IMR-90 (cell line): ENCODE data around the gene GNG12. TPM values are rescaled to one million over a fixed set of nuclear protein-coding genes. Genes with fewer than 3 reads are reported as not detected.

Source experiments
- ATAC-seq: fragments of 200-7000 bp; cut with Tn5 transposase; 2 replicates; pipeline ENCODE4 v1.9.1; 2020; ENCODE audit warnings: low read depth, mild to moderate bottlenecking, moderate library complexity
- BruUV-seq: library from RNA; stranded (reverse); fragments of 400-500 nt; replicated peaks from 2 replicates; lab custom pipeline; 2021; lab: Mats Ljungman, UMichigan
- CTCF ChIA-PET: fragments of 300-600 bp; formaldehyde crosslinking; extraction: SDS; loops from one replicate; lab custom pipeline; 2021; ENCODE audit warnings: antibody characterized with exemption; lab: Yijun Ruan, JAX
- POLR2A ChIA-PET: fragments of 300-600 bp; sonication (Branson Sonifier 250); formaldehyde crosslinking; loops from one replicate; lab custom pipeline; 2022; ENCODE audit warnings: antibody characterized with exemption; ENCODE audit not compliant: unreplicated experiment; lab: Charles Lee
- DNase-seq: peaks from one replicate; pipeline ENCODE4 v3.0.0; 2013
- H2AFZ ChIP-seq: replicated peaks from 2 replicates; pipeline ENCODE3; 2013; ENCODE audit warnings: low read length, mild to moderate bottlenecking; ENCODE audit not compliant: poor library complexity
- H2AK5ac ChIP-seq: 2 replicates; pipeline ENCODE4 v1.6.1; 2013; ENCODE audit warnings: low read depth, low read length, inconsistent platforms
- H2AK9ac ChIP-seq: replicated peaks from 2 replicates; pipeline ENCODE3; 2013; ENCODE audit warnings: mild to moderate bottlenecking, low read depth, low read length, moderate library complexity; ENCODE audit not compliant: poor library complexity
- H2BK120ac ChIP-seq: 2 replicates; pipeline ENCODE4 v1.6.1; 2013; ENCODE audit warnings: low read depth, low read length, inconsistent platforms
- H2BK15ac ChIP-seq: 3 replicates; pipeline ENCODE4 v1.6.1; 2013; ENCODE audit warnings: low read depth, low read length, inconsistent platforms
- H2BK20ac ChIP-seq: 2 replicates; pipeline ENCODE4 v1.6.1; 2013; ENCODE audit warnings: low read depth, mild to moderate bottlenecking, inconsistent platforms, low read length, moderate library complexity
- H2BK5ac ChIP-seq: 2 replicates; pipeline ENCODE4 v1.6.1; 2013; ENCODE audit warnings: mild to moderate bottlenecking, low read depth, low read length, inconsistent platforms; ENCODE audit not compliant: poor library complexity, severe bottlenecking
- H3K14ac ChIP-seq: replicated peaks from 2 replicates; pipeline ENCODE4 v1.6.1; 2013; ENCODE audit warnings: low read depth, low read length, inconsistent platforms
- H3K18ac ChIP-seq: 2 replicates; pipeline ENCODE4 v1.6.1; 2013; ENCODE audit warnings: low read depth, low read length, control low read depth
- H3K23ac ChIP-seq: 2 replicates; pipeline ENCODE4 v1.6.1; 2013; ENCODE audit warnings: low read depth, low read length, inconsistent platforms
- H3K27ac ChIP-seq: 2 replicates; pipeline ENCODE4 v1.5.1; 2013; ENCODE audit warnings: mild to moderate bottlenecking, control low read depth, low read length; ENCODE audit not compliant: insufficient read depth
- H3K27me3 ChIP-seq: 2 replicates; pipeline ENCODE4 v1.6.1; 2013; ENCODE audit warnings: low read length; ENCODE audit not compliant: control insufficient read depth, insufficient read depth
- H3K36me3 ChIP-seq: 2 replicates; pipeline ENCODE4 v1.6.1; 2013; ENCODE audit warnings: low read length, mixed read lengths; ENCODE audit not compliant: control insufficient read depth, insufficient read depth
- H3K4ac ChIP-seq: 2 replicates; pipeline ENCODE4 v1.6.1; 2013; ENCODE audit warnings: low read depth, low read length, inconsistent platforms
- H3K4me1 ChIP-seq: 2 replicates; pipeline ENCODE4 v1.6.1; 2013; ENCODE audit warnings: low read length, mixed read lengths; ENCODE audit not compliant: control insufficient read depth, insufficient read depth
- H3K4me2 ChIP-seq: 2 replicates; pipeline ENCODE4 v1.6.1; 2013; ENCODE audit warnings: low read depth, mild to moderate bottlenecking, control low read depth, low read length, moderate library complexity
- H3K4me3 ChIP-seq: 2 replicates; pipeline ENCODE4 v1.5.1; 2013; ENCODE audit warnings: low read depth, mild to moderate bottlenecking, control low read depth, low read length, moderate library complexity; ENCODE audit not compliant: insufficient read depth
- H3K56ac ChIP-seq: 2 replicates; pipeline ENCODE4 v1.6.1; 2013; ENCODE audit warnings: low read length, inconsistent platforms; ENCODE audit not compliant: insufficient read depth; ENCODE audit errors: extremely low read depth
- H3K79me1 ChIP-seq, 2 experiments: 2 replicates each; pipeline ENCODE4 v1.6.1; 2013; ENCODE audit warnings: low read length in 2 of 2, inconsistent platforms in 1 of 2, low read depth in 1 of 2
- H3K9ac ChIP-seq: 2 replicates; pipeline ENCODE4 v1.6.1; 2013; ENCODE audit warnings: low read depth, low read length, control low read depth
- H3K9me1 ChIP-seq: 2 replicates; pipeline ENCODE4 v1.6.1; 2013; ENCODE audit warnings: low read length, inconsistent platforms; ENCODE audit not compliant: insufficient read depth
- H3K9me3 ChIP-seq: 2 replicates; pipeline ENCODE4 v1.6.1; 2013; ENCODE audit warnings: low read length; ENCODE audit not compliant: control insufficient read depth, insufficient read depth
- H4K20me1 ChIP-seq: 2 replicates; pipeline ENCODE4 v1.6.1; 2013; ENCODE audit warnings: low read length, inconsistent platforms; ENCODE audit not compliant: insufficient read depth
- H4K5ac ChIP-seq: 2 replicates; pipeline ENCODE4 v1.6.1; 2013; ENCODE audit warnings: mild to moderate bottlenecking, low read depth, low read length, control low read depth
- H4K8ac ChIP-seq, 2 experiments: 2 replicates each; pipeline ENCODE4 v1.6.1; 2013; ENCODE audit warnings: low read depth in 2 of 2, low read length in 2 of 2, control low read depth in 1 of 2, inconsistent platforms in 1 of 2
- H4K91ac ChIP-seq: 2 replicates; pipeline ENCODE4 v1.6.1; 2013; ENCODE audit warnings: low read depth, low read length, inconsistent platforms; ENCODE audit not compliant: insufficient read depth
- CEBPB ChIP-seq: IDR thresholded peaks from 2 replicates; pipeline ENCODE4 v1.6.1; 2012; ENCODE audit warnings: low read depth, low read length, improper control_type of control experiment
- NFE2L2 ChIP-seq: fragments of 150-350 bp; IDR thresholded peaks from 2 replicates; pipeline ENCODE4 v1.6.1; 2016; ENCODE audit warnings: low read depth, mild to moderate bottlenecking, low read length
- RCOR1 ChIP-seq: IDR thresholded peaks from 2 replicates; pipeline ENCODE4 v1.6.1; 2012; ENCODE audit warnings: mild to moderate bottlenecking, low read length, improper control_type of control experiment; ENCODE audit not compliant: insufficient replicate concordance
- SMC3 ChIP-seq: fragments of 150-350 bp; IDR thresholded peaks from 2 replicates; pipeline ENCODE4 v1.6.1; 2016; ENCODE audit warnings: low read depth, mild to moderate bottlenecking, antibody characterized with exemption, low read length, moderate library complexity
- WGBS, 2 experiments: methylation state at CpG; one replicate each; pipeline versions ENCODE4 v1.1.5 to v1.1.7; 2013; ENCODE audit warnings: missing lambda C conversion rate in 2 of 2; ENCODE audit not compliant: insufficient read length in 1 of 2; ENCODE audit errors: extremely low coverage in 2 of 2; 5-methylcytosine and 5-hydroxymethylcytosine counted together
- dilution Hi-C: fragments of 300-500 bp; cut with HindIII; formaldehyde crosslinking; loops from one replicate; pipeline ENCODE4 v1.14.3; 2018; ENCODE audit warnings: low sequenced_read_pairs; ENCODE audit not compliant: unreplicated experiment
- in situ Hi-C: fragments of 300-500 bp; cut with MboI; formaldehyde crosslinking; loops from 3 replicates; pipeline ENCODE4 v1.14.3; 2019; ENCODE audit warnings: low sequenced_read_pairs, inconsistent platforms, mixed read lengths
- intact Hi-C: fragments of 100-400 bp; cut with micrococcal nuclease; formaldehyde crosslinking; loops from 2 replicates; pipeline ENCODE4 v1.10.0; 2022
- polyA plus RNA-seq, 3 experiments: library from polyadenylated mRNA; depleted of rRNA; stranded (reverse); fragments of >200 nt; gene quantifications; 2 replicates each; pipeline ENCODE4 v1.2.3, GENCODE V29; 2012; ENCODE audit warnings: low replicate concordance in 1 of 3
- total RNA-seq: library from RNA; depleted of rRNA; stranded (reverse); fragments of >200 nt; gene quantifications from 2 replicates; pipeline ENCODE4 v1.2.3, GENCODE V29; 2012
- TF ChIP-seq, protein P1 (sequence below): fragments of 150-350 bp; IDR thresholded peaks from 2 replicates; pipeline ENCODE4 v1.6.1; 2016; ENCODE audit warnings: low read depth, mild to moderate bottlenecking, low read length, moderate library complexity, borderline replicate concordance
- TF ChIP-seq, protein P2 (sequence below): conservative IDR thresholded peaks from 2 replicates; pipeline ENCODE4 v1.5.1; 2012; ENCODE audit warnings: mild to moderate bottlenecking, low read depth, low read length, improper control_type of control experiment
- TF ChIP-seq, protein P3 (sequence below): fragments of 150-350 bp; IDR thresholded peaks from 2 replicates; pipeline ENCODE4 v1.6.1; 2017; ENCODE audit warnings: mild to moderate bottlenecking, antibody characterized with exemption, low read length, low read depth

GNG12 gene
- total and polyA plus RNA-seq, 2 of the 4 experiments (the other 2 are of a cell fraction) = 92.3 to 132 TPM

GRCh38 chr1:67711855-67712212, 121.4 kb downstream of the GNG12 start:
- ChIA-PET CTCF (interaction anchor here (2.6 kb wide), 1 partner anchor 48 kb away, joined by 7 read pairs; no protein-coding TSS in a partner anchor), POLR2A (no interaction called here)
- in situ Hi-C loops = no loop called here
- Histone ChIP-seq H3K56ac (no peak overlapping the region), H3K4me3 (no peak overlapping the region), H4K91ac (no peak overlapping the region), H3K18ac (0 out of 2 replicates have a peak overlapping the region, but pooled peaks have one; percentile 12), H2AFZ (no peak overlapping the region), H2BK5ac (no peak overlapping the region), H3K4ac (no peak overlapping the region), H3K27ac (no peak overlapping the region), H3K14ac (0 out of 2 replicates have a peak overlapping the region, but pooled peaks have one; percentile 10), H2AK5ac (no peak overlapping the region), H2BK20ac (no peak overlapping the region), H2BK120ac (no peak overlapping the region), H3K23ac (no peak overlapping the region), H2BK15ac (no peak overlapping the region), H3K36me3 (peaks cover 8% of the 10 kb centered on the region), H3K4me1 (peaks cover 40% of the 10 kb centered on the region), H4K20me1 (peaks cover 16% of the 10 kb centered on the region; the same call in 1 of the 2 replicates), H3K79me1 (peaks cover 33 to 89% of the 10 kb centered on the region in 2 experiments), H3K27me3 (no peaks in the 10 kb centered on the region), H3K4me2 (no peak overlapping the region), H3K9ac (no peak overlapping the region), H3K9me1 (peaks cover 33% of the 10 kb centered on the region), H3K9me3 (no peaks in the 10 kb centered on the region), H2AK9ac (no peak overlapping the region), H4K5ac (no peak overlapping the region), H4K8ac (no peak overlapping the region)
- dilution Hi-C loops = no loop called here
- no TSS peak for BruUV-seq
- DNase-seq (no peak), ATAC-seq (no peak; the same call in 1 of the 2 replicates)
- TF ChIP-seq, protein P1, sequence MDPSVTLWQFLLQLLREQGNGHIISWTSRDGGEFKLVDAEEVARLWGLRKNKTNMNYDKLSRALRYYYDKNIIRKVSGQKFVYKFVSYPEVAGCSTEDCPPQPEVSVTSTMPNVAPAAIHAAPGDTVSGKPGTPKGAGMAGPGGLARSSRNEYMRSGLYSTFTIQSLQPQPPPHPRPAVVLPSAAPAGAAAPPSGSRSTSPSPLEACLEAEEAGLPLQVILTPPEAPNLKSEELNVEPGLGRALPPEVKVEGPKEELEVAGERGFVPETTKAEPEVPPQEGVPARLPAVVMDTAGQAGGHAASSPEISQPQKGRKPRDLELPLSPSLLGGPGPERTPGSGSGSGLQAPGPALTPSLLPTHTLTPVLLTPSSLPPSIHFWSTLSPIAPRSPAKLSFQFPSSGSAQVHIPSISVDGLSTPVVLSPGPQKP = no peak
- no peak for TF ChIP-seq CEBPB
- no peak for TF ChIP-seq NFE2L2
- TF ChIP-seq, protein P2, sequence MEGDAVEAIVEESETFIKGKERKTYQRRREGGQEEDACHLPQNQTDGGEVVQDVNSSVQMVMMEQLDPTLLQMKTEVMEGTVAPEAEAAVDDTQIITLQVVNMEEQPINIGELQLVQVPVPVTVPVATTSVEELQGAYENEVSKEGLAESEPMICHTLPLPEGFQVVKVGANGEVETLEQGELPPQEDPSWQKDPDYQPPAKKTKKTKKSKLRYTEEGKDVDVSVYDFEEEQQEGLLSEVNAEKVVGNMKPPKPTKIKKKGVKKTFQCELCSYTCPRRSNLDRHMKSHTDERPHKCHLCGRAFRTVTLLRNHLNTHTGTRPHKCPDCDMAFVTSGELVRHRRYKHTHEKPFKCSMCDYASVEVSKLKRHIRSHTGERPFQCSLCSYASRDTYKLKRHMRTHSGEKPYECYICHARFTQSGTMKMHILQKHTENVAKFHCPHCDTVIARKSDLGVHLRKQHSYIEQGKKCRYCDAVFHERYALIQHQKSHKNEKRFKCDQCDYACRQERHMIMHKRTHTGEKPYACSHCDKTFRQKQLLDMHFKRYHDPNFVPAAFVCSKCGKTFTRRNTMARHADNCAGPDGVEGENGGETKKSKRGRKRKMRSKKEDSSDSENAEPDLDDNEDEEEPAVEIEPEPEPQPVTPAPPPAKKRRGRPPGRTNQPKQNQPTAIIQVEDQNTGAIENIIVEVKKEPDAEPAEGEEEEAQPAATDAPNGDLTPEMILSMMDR = no peak
- no peak for TF ChIP-seq RCOR1
- TF ChIP-seq SMC3 = no peak
- TF ChIP-seq, protein P3, sequence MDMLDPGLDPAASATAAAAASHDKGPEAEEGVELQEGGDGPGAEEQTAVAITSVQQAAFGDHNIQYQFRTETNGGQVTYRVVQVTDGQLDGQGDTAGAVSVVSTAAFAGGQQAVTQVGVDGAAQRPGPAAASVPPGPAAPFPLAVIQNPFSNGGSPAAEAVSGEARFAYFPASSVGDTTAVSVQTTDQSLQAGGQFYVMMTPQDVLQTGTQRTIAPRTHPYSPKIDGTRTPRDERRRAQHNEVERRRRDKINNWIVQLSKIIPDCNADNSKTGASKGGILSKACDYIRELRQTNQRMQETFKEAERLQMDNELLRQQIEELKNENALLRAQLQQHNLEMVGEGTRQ = no peak
- WGBS, 2 experiments = no CpG with 5 or more reads among the region's 2 CpGs
- intact Hi-C loops = no loop called here
